Duodenal mucosa (tissue), 2 donors: ENCODE measurements around the gene AFF3.

ENCODE experiments used
- H3K27ac ChIP-seq: one replicate; pipeline ENCODE4 v1.7.0; 2013; ENCODE audit warnings: low read depth, low read length
- H3K27me3 ChIP-seq, 2 donors: one replicate each; pipeline ENCODE4 v1.7.0; 2013; ENCODE audit warnings: low read length in 2 of 2, control low read depth in 1 of 2; ENCODE audit not compliant: insufficient read depth in 2 of 2, control insufficient read depth in 1 of 2
- H3K36me3 ChIP-seq, 2 donors: one replicate each; pipeline ENCODE4 v1.7.0; 2013; ENCODE audit warnings: low read length in 2 of 2, control low read depth in 1 of 2; ENCODE audit not compliant: insufficient read depth in 2 of 2, control insufficient read depth in 1 of 2
- H3K4me1 ChIP-seq, 2 donors: one replicate each; pipeline ENCODE4 v1.7.0; 2013; ENCODE audit warnings: low read length in 2 of 2, control low read depth in 1 of 2; ENCODE audit not compliant: insufficient read depth in 2 of 2, control insufficient read depth in 1 of 2
- H3K4me3 ChIP-seq, 2 donors: one replicate each; pipeline ENCODE4 v1.7.0; 2013; ENCODE audit warnings: low read length in 2 of 2, low read depth in 1 of 2
- H3K9ac ChIP-seq, 2 donors: one replicate each; pipeline ENCODE4 v1.7.0; 2013; ENCODE audit warnings: low read length in 2 of 2, low read depth in 1 of 2
- H3K9me3 ChIP-seq, 2 donors: one replicate each; pipeline ENCODE4 v1.7.0; 2013; ENCODE audit warnings: low read length in 2 of 2, control low read depth in 1 of 2; ENCODE audit not compliant: control insufficient read depth in 1 of 2

The AFF3 gene

GRCh38 chr2:99809259-99809900 lies 333.0 kb downstream of the AFF3 start:
- no peaks in the 10 kb centered on the region for H3K9me3 ChIP-seq
- peaks cover 0 to 3% of the 10 kb centered on the region in 2 donors for H3K27me3 ChIP-seq
- H3K4me3 ChIP-seq, result no peak overlapping the region
- no peaks in the 10 kb centered on the region for H3K36me3 ChIP-seq
- H3K9ac ChIP-seq, result no peak overlapping the region
- H3K4me1 ChIP-seq, result no peaks in the 10 kb centered on the region
- no peak overlapping the region for H3K27ac ChIP-seq

- Histone ChIP-seq H3K27me3 (peaks cover 0 to 3% of the 10 kb centered on the region in 2 donors), H3K36me3 (no peaks in the 10 kb centered on the region), H3K27ac (no peak overlapping the region), H3K9me3 (no peaks in the 10 kb centered on the region), H3K4me1 (no peaks in the 10 kb centered on the region), H3K4me3 (no peak overlapping the region), H3K9ac (no peak overlapping the region)
Observed at GRCh38 chr2:99808361-99809200, 333.8 kb downstream of the AFF3 start.

DNA sequence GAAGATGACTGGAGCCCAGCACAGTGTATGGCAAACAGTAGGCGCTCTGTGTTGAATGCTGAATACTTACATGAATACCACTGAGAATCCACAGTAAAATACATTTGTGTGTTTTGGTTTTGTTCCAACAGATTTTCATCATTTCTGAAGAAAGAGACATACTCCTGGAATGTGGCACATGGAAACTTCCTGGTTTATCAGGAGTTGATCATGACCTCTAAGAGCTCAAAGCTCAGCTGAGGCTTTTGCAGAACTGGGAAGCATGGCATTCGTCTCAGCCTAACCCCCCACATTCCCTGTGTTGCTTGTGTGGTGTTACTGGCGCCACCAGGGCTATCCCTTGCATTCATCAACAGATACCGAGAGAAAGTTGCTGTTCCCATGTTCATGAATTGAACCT lies 335.6 kb downstream of the AFF3 start:
- Histone ChIP-seq H3K27ac (no peak overlapping the region), H3K9me3 (no peaks in the 10 kb centered on the region), H3K4me3 (no peak overlapping the region), H3K27me3 (peaks cover 0 to 3% of the 10 kb centered on the region in 2 donors), H3K4me1 (no peaks in the 10 kb centered on the region), H3K36me3 (no peaks in the 10 kb centered on the region), H3K9ac (no peak overlapping the region)

GRCh38 chr2:99805930-99806476 lies 336.4 kb downstream of the AFF3 start:
- H3K27ac ChIP-seq, result no peak overlapping the region
- H3K4me3 ChIP-seq, result no peak overlapping the region
- no peaks in the 10 kb centered on the region for H3K4me1 ChIP-seq
- H3K9me3 ChIP-seq, result no peaks in the 10 kb centered on the region
- H3K27me3 ChIP-seq, result peaks cover 0 to 3% of the 10 kb centered on the region in 2 donors
- H3K9ac ChIP-seq, result no peak overlapping the region
- no peaks in the 10 kb centered on the region for H3K36me3 ChIP-seq

DNA sequence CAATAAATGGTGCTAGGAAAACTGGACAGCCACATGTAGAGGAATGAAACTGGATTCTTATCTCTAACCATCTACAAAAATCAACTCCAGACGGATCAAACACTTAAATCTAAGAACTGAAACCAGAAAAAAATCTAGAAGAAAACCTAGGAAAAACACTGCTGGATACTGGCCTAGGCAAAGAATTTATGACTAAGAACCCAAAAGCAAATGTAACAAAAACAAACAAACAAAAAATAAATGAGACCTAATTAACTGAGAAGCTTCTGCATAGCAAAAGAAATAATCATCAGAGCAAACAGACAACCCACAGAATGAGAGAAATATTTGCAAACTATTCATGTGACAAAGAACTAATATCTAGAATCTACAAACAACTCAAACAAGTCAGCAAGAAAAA lies 338.5 kb downstream of the AFF3 start:
- H3K27me3 ChIP-seq, result no peaks in the 10 kb centered on the region
- H3K9me3 ChIP-seq, result no peaks in the 10 kb centered on the region
- H3K4me1 ChIP-seq, result no peaks in the 10 kb centered on the region
- no peaks in the 10 kb centered on the region for H3K36me3 ChIP-seq
- H3K9ac ChIP-seq, result no peak overlapping the region
- no peak overlapping the region for H3K4me3 ChIP-seq
- H3K27ac ChIP-seq, result no peak overlapping the region

DNA sequence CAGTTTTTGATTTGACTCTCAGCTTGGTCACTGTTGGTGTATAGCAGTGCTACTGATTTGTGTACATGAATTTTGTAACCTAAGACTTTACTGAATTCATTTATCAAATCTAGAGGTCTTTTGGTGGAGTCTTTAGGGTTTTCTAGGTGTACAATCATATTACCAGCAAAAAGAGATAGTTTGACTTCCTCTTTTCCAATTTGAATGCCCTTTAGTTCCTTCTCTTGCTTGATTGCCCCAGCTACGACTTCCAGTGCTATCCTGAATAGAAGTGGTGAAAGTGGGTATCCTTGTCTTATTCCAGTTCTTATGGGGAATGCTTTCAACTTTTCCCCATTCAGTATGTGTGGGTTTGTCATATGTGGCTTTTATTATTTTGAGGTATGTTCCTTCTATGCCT lies 339.7 kb downstream of the AFF3 start:
- Histone ChIP-seq H3K4me1 (no peaks in the 10 kb centered on the region), H3K27me3 (no peaks in the 10 kb centered on the region), H3K36me3 (no peaks in the 10 kb centered on the region), H3K9ac (no peak overlapping the region), H3K4me3 (no peak overlapping the region), H3K9me3 (no peaks in the 10 kb centered on the region), H3K27ac (no peak overlapping the region)

- Histone ChIP-seq H3K4me3 (no peak overlapping the region), H3K27me3 (no peaks in the 10 kb centered on the region), H3K36me3 (no peaks in the 10 kb centered on the region), H3K9ac (no peak overlapping the region), H3K27ac (no peak overlapping the region), H3K9me3 (peaks cover 0 to 6% of the 10 kb centered on the region in 2 donors), H3K4me1 (no peaks in the 10 kb centered on the region)
Observed at GRCh38 chr2:99801327-99801901, 341.0 kb downstream of the AFF3 start.

DNA sequence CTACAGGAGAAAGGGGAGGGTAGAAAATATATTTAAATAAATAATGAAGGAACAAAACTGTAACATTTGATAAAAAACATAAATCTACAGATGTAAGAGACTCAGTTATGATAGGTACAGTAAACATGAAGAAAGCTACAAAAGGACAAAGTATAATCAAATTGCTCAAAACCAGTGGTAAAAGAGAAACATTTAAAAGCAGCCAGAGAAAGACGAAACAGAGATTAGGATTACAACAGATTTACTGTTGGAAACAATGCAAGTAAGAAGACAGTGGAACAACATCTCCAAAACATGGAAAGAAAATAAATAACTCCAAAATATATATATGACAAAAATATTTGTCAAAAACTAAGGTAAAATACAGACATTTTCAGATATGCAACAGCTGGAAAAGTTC lies 344.9 kb downstream of the AFF3 start:
- H3K27ac ChIP-seq, result no peak overlapping the region
- no peaks in the 10 kb centered on the region for H3K4me1 ChIP-seq
- H3K36me3 ChIP-seq, result no peaks in the 10 kb centered on the region
- H3K9me3 ChIP-seq, result peaks cover 0 to 6% of the 10 kb centered on the region in 2 donors
- no peaks in the 10 kb centered on the region for H3K27me3 ChIP-seq
- H3K9ac ChIP-seq, result no peak overlapping the region
- no peak overlapping the region for H3K4me3 ChIP-seq

DNA sequence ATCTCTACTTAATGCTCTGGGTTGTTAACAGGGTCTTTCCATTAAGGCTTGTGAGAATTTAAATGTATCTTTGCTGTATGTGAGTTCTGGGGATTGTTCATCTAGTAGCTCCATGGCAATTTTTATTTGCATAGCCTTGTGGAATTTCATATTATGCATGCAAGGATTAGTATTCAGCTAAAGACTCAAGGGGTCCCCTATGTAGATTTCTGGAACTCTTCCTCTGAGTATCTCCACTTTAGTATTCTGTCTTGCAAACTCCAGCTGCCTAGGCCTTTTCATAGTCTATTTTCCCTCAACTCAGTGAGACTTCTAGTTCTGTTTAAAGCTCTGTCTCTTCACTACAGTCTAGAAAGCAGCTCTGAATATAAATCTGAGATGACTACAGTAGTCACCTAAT lies 348.0 kb downstream of the AFF3 start:
- H3K36me3 ChIP-seq, result no peaks in the 10 kb centered on the region
- no peak overlapping the region for H3K9ac ChIP-seq
- no peak overlapping the region for H3K27ac ChIP-seq
- peaks cover 0 to 6% of the 10 kb centered on the region in 2 donors for H3K9me3 ChIP-seq
- H3K4me1 ChIP-seq, result no peaks in the 10 kb centered on the region
- no peak overlapping the region for H3K4me3 ChIP-seq
- H3K27me3 ChIP-seq, result no peaks in the 10 kb centered on the region

GRCh38 chr2:99793022-99793421 lies 349.4 kb downstream of the AFF3 start:
- no peaks in the 10 kb centered on the region for H3K36me3 ChIP-seq
- H3K9me3 ChIP-seq, result peaks cover 0 to 6% of the 10 kb centered on the region in 2 donors
- H3K4me3 ChIP-seq, result no peak overlapping the region
- H3K27ac ChIP-seq, result no peak overlapping the region
- no peaks in the 10 kb centered on the region for H3K27me3 ChIP-seq
- H3K4me1 ChIP-seq, result no peaks in the 10 kb centered on the region
- H3K9ac ChIP-seq, result no peak overlapping the region
